Measurements from ENCODE around the gene NAT9. TPM values are rescaled to one million over a fixed set of nuclear protein-coding genes. Genes with fewer than 3 reads are reported as not detected.

NAT9 gene
- total and polyA plus RNA-seq, 2 donors (not counting 1 experiment from before 2014, with no cell fraction given): 66.6 to 73.6 TPM

GRCh38 chr17:74815067-74815466, 38.9 kb upstream of the NAT9 start:
- Mint-ChIP-seq H3K27ac (no peak overlapping the region), H3K9me3 (ENCODE audit: insufficient read depth) (no peaks in the 10 kb centered on the region)

DNA sequence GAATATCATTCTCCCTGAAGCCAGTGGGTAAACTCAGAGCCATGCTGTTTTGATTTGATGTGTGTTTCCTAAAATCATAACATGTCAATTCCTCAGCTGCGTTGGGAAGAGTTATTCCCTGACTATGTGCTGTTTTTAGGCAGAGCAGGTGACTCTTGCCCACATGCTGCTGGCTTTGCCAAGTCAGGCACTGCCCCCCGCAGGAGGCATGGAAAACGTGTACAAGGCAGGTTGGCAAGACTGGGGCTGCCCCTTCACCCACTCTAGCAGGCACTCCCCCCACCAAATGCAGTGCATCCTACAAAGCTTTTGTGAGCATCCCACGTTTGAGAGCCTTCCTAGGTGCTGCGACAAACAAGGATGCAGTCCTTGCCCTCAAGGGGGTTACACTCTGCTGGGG, 38.3 kb upstream of the NAT9 start:
- Mint-ChIP-seq H3K27ac (no peak overlapping the region), H3K9me3 (ENCODE audit: insufficient read depth) (no peaks in the 10 kb centered on the region), H3K4me3 (no peak overlapping the region), H3K4me1 (peaks cover 1% of the 10 kb centered on the region), H3K27me3 (no peaks in the 10 kb centered on the region)
- Histone ChIP-seq H3K4me1 (ENCODE audit: control insufficient read depth in 2 of 2, insufficient read depth in 2 of 2, low read length in 2 of 2) (no peaks in the 10 kb centered on the region), H3K4me3 (ENCODE audit: control extremely low read depth in 1 of 5, extremely low read depth in 1 of 5, insufficient read depth in 1 of 5, low read depth in 2 of 5, low read length in 4 of 5) (no peak overlapping the region), H3K9ac (ENCODE audit: low read length) (no peak overlapping the region), H4K20me1 (ENCODE audit: control insufficient read depth, insufficient read depth, low read length, poor library complexity, severe bottlenecking) (no peaks in the 10 kb centered on the region), H3K36me3 (replicated peaks in 1 of 2; ENCODE audit: control extremely low read depth in 1 of 2, control insufficient read depth in 1 of 2, extremely low read depth in 1 of 2, insufficient read depth in 2 of 2, low read length in 1 of 2) (peaks cover 0 to 4% of the 10 kb centered on the region in 2 experiments), H2AFZ (ENCODE audit: insufficient read depth, low read depth, low read length, poor library complexity, severe bottlenecking) (no peak overlapping the region), H3K27ac (ENCODE audit: low read length in 2 of 2) (no peak overlapping the region), H3K9me3 (ENCODE audit: control extremely low read depth in 1 of 3, control insufficient read depth in 2 of 3, insufficient read depth in 1 of 3, low read length in 2 of 3) (no peaks in the 10 kb centered on the region), H3K4me2 (replicated peaks; ENCODE audit: low read depth, low read length, poor library complexity, severe bottlenecking) (no peak overlapping the region), H3K79me2 (ENCODE audit: control insufficient read depth, insufficient read depth, low read length) (no peaks in the 10 kb centered on the region), H3K27me3 (replicated peaks in 1 of 4; ENCODE audit: control extremely low read depth in 1 of 4, control insufficient read depth in 3 of 4, insufficient read depth in 4 of 4, low read length in 3 of 4) (no peaks in the 10 kb centered on the region)
- TF ChIP-seq, protein P1, sequence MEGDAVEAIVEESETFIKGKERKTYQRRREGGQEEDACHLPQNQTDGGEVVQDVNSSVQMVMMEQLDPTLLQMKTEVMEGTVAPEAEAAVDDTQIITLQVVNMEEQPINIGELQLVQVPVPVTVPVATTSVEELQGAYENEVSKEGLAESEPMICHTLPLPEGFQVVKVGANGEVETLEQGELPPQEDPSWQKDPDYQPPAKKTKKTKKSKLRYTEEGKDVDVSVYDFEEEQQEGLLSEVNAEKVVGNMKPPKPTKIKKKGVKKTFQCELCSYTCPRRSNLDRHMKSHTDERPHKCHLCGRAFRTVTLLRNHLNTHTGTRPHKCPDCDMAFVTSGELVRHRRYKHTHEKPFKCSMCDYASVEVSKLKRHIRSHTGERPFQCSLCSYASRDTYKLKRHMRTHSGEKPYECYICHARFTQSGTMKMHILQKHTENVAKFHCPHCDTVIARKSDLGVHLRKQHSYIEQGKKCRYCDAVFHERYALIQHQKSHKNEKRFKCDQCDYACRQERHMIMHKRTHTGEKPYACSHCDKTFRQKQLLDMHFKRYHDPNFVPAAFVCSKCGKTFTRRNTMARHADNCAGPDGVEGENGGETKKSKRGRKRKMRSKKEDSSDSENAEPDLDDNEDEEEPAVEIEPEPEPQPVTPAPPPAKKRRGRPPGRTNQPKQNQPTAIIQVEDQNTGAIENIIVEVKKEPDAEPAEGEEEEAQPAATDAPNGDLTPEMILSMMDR (IDR thresholded peaks at IDR 0.05): no peak
- no peak for TF ChIP-seq EZH2 (IDR thresholded peaks at IDR 0.05; ENCODE audit: borderline replicate concordance, insufficient read depth, low read depth, low read length, poor library complexity, severe bottlenecking)
- no peak for DNase-seq
- WGBS (ENCODE audit: insufficient coverage): 96% methylated on average over 4 of the region's 5 CpGs
- POLR2A ChIA-PET: no interaction called here
- intact Hi-C loops (cut with micrococcal nuclease): no loop called here
- CTCF ChIA-PET: interaction anchor here (1.0 to 1.7 kb wide), 2 partner anchors 48 to 51 kb away, joined by 4 to 5 read pairs; no protein-coding TSS in a partner anchor
- no peak for ATAC-seq (ENCODE audit: low read depth)

More at GRCh38 chr17:74815067-74815466, 38.9 kb upstream of the NAT9 start:
- 97% methylated on average over 6 of the region's 7 CpGs for whole genome bisulfite sequencing (ENCODE audit: insufficient coverage)
- ChIA-PET CTCF (interaction anchor here (1.7 kb wide), 1 partner anchor 51 kb away, joined by 5 read pairs; no protein-coding TSS in a partner anchor), POLR2A (no interaction called here)
- H4K20me1 ChIP-seq (ENCODE audit: control insufficient read depth, insufficient read depth, low read length, poor library complexity, severe bottlenecking): no peaks in the 10 kb centered on the region
- H3K4me1 Mint-ChIP-seq: peaks cover 1% of the 10 kb centered on the region
- H3K27me3 Mint-ChIP-seq: no peaks in the 10 kb centered on the region
- no peak overlapping the region for H3K4me2 ChIP-seq (replicated peaks; ENCODE audit: low read depth, low read length, poor library complexity, severe bottlenecking)
- TF ChIP-seq, protein P1 (IDR thresholded peaks at IDR 0.05): no peak
- no peak for TF ChIP-seq EZH2 (IDR thresholded peaks at IDR 0.05; ENCODE audit: borderline replicate concordance, insufficient read depth, low read depth, low read length, poor library complexity, severe bottlenecking)
- H3K9me3 ChIP-seq (ENCODE audit: control extremely low read depth in 1 of 3, control insufficient read depth in 2 of 3, insufficient read depth in 1 of 3, low read length in 2 of 3): no peaks in the 10 kb centered on the region
- ATAC-seq (ENCODE audit: low read depth) (no peak), DNase-seq (no peak)
- intact Hi-C loops (cut with micrococcal nuclease): no loop called here
- H3K36me3 ChIP-seq (replicated peaks in 1 of 2; ENCODE audit: control extremely low read depth in 1 of 2, control insufficient read depth in 1 of 2, extremely low read depth in 1 of 2, insufficient read depth in 2 of 2, low read length in 1 of 2): peaks cover 0 to 4% of the 10 kb centered on the region in 2 experiments
- no peaks in the 10 kb centered on the region for H3K27me3 ChIP-seq (replicated peaks in 1 of 4; ENCODE audit: control extremely low read depth in 1 of 4, control insufficient read depth in 3 of 4, insufficient read depth in 4 of 4, low read length in 3 of 4)
- no peak overlapping the region for H3K27ac ChIP-seq (ENCODE audit: low read length in 2 of 2)
- H3K4me3 Mint-ChIP-seq: no peak overlapping the region
- no peaks in the 10 kb centered on the region for H3K79me2 ChIP-seq (ENCODE audit: control insufficient read depth, insufficient read depth, low read length)
- H3K9ac ChIP-seq (ENCODE audit: low read length): no peak overlapping the region
- H2AFZ ChIP-seq (ENCODE audit: insufficient read depth, low read depth, low read length, poor library complexity, severe bottlenecking): no peak overlapping the region
- H3K4me3 ChIP-seq (ENCODE audit: control extremely low read depth in 1 of 5, extremely low read depth in 1 of 5, insufficient read depth in 1 of 5, low read depth in 2 of 5, low read length in 4 of 5): no peak overlapping the region
- H3K4me1 ChIP-seq (ENCODE audit: control insufficient read depth in 2 of 2, insufficient read depth in 2 of 2, low read length in 2 of 2): no peaks in the 10 kb centered on the region

Measured in B cell (primary cell).